ENCODE data around the gene PARD3.

Gene PARD3

GRCh38 chr10:34172936-34173533 is 642.1 kb downstream of the PARD3 start:
- DNase-seq = peak; percentile 50

- DNase-seq = peak; percentile 94
Observed at GRCh38 chr10:34171957-34172527, 643.1 kb downstream of the PARD3 start.

- DNase-seq = no peak
Observed at GRCh38 chr10:34169677-34170076, 645.4 kb downstream of the PARD3 start.

GRCh38 chr10:34169131-34169530 is 646.0 kb downstream of the PARD3 start:
- DNase-seq = no peak

- DNase-seq = no peak
Observed at GRCh38 chr10:34168439-34168838, 646.7 kb downstream of the PARD3 start.

GRCh38 chr10:34166823-34167222 is 648.3 kb downstream of the PARD3 start:
- DNase-seq = no peak

GRCh38 chr10:34166354-34166753 is 648.7 kb downstream of the PARD3 start:
- no peak for DNase-seq

- no peak for DNase-seq
Observed at GRCh38 chr10:34164029-34164428, 651.1 kb downstream of the PARD3 start.

DNA sequence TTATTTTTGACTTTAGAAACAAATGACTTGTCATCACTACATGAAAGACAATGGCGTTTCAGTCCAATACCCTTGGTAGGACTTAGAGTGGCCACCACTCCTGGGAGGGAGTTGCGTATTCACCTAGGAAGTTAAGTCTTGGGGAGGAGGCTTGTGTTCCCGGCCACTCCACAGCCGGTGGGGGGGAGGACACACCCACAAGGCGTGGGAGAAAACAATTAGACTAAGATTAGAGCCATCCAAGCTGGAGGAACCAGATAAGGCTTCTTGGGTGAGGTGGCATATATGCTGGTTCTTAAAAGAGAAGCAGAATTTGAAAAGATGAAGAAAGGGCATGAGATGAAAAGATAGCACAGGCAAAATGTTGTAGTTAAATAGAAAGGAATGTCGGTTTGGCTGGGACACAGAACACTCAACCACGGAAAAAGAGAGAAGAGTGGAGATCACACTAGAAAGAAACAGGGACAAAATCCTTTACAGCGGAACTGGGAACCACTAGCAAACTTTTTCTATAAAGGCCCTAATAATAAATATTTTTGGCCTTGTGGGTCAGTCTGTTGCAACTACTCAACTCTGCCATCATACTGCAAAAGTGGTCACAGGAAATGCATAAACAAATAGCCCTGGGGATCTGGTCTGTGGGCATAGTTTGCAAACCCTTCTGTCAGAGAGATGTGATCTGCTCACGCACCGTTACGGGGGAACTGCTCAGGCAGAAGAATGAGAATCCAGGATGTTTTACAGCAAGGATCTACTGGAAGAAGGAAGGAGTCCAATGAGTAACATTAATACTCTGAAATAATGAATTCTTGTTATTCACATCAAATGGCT is 651.8 kb downstream of the PARD3 start:
- peak; percentile 48 for DNase-seq

DNA sequence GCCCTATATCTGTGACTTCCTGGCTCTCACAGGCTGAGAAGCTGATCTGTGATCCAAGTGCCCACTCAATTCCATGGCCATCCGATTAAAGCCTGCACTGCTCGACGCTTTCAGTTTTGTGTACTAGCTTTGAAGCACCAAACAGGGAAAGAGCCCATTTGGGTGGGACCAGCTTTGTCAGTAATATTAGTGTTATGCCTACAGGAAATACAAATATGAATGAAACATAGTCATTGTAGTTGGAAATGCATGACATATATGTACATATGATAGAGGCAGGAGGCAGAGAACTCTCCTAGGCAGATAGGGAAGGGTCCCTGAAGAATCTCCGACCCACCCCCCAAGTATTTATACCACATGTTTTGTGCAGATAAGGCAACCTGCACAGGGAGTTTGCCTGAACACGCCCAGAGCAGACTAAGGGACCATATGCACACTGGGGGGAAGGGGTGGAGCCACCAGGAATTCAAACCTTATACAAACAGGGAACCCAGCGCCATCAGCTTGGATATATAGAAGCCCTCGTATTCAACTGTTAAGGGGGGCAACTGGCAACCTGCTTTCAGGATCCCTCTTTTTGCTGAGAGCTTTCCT is 653.2 kb downstream of the PARD3 start:
- no peak for DNase-seq

GRCh38 chr10:34160595-34160994 is 654.5 kb downstream of the PARD3 start:
- DNase-seq = no peak

GRCh38 chr10:34157501-34157900 is 657.6 kb downstream of the PARD3 start:
- peak; percentile 41 for DNase-seq

- DNase-seq = peak; percentile 40
Observed at GRCh38 chr10:34156781-34157425, 658.2 kb downstream of the PARD3 start.

DNA sequence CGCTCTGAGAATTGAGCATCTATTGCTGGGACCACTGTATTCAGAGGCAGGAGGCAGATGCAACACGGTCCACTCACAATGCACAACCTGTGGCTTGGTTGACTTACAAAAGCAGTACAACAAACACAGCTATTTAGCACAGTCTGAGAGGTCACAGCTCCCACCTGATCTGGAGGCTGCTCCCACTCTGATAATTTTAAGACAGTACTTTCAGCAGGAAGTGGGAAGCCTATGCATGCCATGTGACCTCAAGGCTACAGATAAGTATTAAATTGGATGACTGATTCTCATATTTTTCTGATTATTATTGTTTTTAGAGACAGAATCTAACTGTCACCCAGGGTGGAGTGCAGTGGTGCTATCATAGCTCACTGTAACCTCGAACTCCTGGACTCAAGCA is 659.3 kb downstream of the PARD3 start:
- DNase-seq = peak; percentile 44

DNA sequence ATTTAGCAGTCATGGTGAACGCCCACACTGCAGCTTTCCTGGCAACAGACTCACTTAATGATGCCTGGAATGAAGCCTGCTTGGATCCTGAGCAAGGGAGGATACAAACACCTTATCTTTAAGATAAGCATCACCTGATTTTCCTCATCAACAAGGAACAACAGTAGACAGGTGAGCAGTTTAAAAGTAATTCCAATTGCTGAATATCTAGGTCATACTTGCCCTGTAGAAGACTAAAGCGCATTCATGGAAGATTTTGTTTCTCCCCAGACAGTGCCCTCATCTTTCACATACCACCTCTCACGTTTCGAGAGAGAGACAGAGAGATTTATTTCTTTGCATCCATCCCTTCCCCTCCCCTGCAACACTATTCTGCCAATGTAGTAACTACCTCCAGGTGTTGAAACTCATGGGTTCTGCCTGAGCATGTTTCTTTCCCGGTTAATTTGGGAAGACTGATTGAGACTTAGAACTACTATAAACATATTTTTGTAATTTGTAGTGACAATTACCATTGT is 660.7 kb downstream of the PARD3 start:
- DNase-seq = no peak

- no peak for DNase-seq
Observed at GRCh38 chr10:34153663-34154382, 661.3 kb downstream of the PARD3 start.

GRCh38 chr10:34152434-34152833 is 662.7 kb downstream of the PARD3 start:
- DNase-seq = no peak

DNA sequence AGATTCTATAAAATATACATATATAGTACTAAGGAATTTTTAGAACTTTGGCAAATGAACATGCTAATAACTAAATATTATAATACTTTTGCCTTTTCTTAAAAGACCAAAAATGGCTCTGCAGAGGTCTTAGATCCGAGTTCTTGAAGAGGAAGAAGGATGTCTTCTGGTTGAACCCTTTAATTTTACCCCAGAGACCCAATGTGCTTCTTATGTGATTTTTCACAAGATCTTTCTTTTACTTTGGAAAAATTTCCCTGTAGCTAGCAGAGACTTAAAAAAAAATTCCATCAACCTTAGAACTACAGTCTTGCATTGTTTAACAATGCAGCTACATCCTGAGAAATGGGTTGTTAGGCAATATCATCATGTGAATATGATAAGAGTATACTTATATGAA is 663.2 kb downstream of the PARD3 start:
- no peak for DNase-seq

DNA sequence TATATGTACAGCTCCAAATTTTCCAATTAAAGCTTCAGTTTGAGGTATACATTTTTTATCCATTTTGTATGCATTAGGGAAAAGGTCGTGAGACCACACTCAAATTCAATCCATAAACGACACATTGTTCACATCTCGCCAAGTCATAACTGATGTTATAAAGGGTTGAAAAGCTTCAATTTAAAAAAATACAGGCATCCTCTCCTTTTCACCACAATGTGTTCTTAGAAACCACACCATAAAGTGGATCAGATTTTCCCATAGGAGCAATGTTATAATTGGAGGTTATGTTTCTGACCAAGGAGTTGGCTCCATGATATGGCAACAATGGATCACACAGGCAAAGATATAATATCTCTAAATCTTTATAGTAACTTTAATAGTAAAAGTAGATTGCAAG is 663.6 kb downstream of the PARD3 start:
- no peak for DNase-seq

GRCh38 chr10:34150103-34150502 is 665.0 kb downstream of the PARD3 start:
- no peak for DNase-seq

DNA sequence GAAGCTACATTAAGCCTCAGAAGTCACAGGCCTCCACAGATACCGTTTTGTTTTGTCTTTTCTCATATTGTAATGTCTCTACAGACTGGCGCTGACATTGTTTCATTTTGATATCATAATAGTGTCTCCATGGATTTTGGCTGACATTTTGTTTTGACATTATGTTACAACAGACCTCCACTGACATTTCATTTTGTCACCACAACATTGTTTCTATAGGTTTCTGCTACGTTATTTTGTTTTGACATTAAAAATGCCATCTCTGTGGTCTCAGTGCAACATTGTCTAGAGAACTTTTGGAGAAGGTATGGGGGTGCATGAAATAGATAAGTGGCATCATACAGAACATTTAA is 666.8 kb downstream of the PARD3 start:
- no peak for DNase-seq

GRCh38 chr10:34147641-34148304 is 667.3 kb downstream of the PARD3 start:
- no peak for DNase-seq

All from fibroblast of skin of scalp (primary cell).